AG08395 (cell line): Measurements from ENCODE around the gene BMS1.
"Not testable (repeated sequence)": the region's sequence is repeated elsewhere in the genome, so short reads cannot be mapped to it uniquely, and the experiment has no call there.

Source experiments
- DNase-seq: peaks from one replicate; pipeline ENCODE4 v3.0.0; 2012; ENCODE audit warnings: mixed read lengths, low spot score

Gene BMS1, protein sequence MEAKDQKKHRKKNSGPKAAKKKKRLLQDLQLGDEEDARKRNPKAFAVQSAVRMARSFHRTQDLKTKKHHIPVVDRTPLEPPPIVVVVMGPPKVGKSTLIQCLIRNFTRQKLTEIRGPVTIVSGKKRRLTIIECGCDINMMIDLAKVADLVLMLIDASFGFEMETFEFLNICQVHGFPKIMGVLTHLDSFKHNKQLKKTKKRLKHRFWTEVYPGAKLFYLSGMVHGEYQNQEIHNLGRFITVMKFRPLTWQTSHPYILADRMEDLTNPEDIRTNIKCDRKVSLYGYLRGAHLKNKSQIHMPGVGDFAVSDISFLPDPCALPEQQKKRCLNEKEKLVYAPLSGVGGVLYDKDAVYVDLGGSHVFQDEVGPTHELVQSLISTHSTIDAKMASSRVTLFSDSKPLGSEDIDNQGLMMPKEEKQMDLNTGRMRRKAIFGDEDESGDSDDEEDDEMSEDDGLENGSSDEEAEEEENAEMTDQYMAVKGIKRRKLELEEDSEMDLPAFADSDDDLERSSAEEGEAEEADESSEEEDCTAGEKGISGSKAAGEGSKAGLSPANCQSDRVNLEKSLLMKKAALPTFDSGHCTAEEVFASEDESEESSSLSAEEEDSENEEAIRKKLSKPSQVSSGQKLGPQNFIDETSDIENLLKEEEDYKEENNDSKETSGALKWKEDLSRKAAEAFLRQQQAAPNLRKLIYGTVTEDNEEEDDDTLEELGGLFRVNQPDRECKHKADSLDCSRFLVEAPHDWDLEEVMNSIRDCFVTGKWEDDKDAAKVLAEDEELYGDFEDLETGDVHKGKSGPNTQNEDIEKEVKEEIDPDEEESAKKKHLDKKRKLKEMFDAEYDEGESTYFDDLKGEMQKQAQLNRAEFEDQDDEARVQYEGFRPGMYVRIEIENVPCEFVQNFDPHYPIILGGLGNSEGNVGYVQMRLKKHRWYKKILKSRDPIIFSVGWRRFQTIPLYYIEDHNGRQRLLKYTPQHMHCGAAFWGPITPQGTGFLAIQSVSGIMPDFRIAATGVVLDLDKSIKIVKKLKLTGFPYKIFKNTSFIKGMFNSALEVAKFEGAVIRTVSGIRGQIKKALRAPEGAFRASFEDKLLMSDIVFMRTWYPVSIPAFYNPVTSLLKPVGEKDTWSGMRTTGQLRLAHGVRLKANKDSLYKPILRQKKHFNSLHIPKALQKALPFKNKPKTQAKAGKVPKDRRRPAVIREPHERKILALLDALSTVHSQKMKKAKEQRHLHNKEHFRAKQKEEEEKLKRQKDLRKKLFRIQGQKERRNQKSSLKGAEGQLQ

DNA sequence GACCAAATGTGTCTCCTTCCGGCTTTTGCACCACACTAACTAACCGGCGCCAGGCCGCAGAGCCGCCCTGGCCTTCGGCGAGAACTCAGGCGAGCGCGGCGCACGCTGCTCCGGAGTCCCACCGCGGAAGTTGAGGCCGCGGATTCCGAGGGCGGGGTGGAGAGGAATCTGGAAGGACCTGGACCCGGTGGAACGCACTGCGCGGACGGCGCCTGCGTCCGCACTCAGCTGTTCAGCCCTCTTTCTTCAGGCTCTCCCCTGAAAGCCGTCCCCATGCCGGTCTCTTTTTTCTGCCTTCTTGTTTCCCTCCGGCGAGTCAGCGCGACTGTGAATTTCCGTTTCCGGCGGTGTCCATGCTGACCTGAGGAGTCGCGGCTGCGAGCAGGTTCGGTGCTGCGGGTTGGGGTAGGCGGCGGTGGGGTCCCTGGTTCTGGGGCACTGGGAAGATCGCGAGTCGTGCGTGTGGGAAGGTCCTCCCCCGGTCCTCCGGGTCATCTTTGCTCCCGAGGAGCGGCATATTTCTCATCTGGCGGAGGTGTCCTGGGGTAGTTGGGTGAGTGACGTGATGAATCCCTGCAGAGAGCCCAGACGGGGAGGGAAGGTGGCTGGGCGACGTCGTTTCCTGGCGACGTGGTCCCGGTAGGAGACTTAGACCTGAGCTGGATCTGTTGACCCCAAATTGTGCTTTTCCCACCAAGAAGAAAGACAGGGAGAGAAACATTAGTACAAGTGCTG is at the start of gene BMS1:
BMS1 (plus strand) TSS at position 350 of the 735 bp plus-strand sequence. CDS start 1,600 bp downstream, outside the sequence.
- peak; percentile 93 for DNase-seq

DNA sequence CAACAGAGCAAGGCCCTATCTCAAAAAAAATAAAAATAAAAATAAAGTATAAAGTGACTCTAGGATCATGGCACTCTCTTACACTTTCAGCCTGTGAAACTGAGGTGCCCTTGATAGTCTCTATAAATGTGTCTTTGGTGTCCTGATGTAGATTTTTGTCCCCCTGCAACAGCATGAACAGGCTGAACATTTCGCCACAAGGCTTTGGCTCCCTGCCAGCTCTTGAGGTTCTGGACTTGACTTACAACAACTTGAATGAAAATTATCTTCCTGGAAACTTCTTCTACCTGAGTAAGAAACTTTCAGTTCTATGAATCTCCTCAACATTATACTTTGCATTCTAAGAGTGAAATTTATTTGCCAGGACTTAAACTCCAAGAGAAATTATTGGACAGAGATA is 48.1 kb upstream of the BMS1 start:
- no peak for DNase-seq

DNA sequence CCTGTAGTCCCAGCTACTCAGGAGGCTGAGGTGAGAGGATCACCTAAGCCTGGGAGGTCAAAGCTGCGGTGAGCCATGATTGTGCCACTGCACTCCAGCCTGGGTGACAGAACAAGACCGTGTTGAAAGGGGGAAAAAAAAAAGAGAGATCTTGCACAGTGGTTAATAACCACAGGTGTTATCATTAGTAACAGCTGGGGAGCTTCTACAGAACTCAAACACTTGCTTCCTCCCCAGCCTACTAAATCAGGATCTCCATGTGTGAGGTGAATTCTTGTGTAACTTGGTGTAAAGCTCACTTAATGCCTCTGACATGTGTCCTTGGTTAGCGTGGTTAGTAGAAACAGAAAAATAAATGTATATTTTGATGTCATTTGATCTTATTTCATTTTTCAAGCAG is 43.9 kb upstream of the BMS1 start:
- no peak for DNase-seq

DNA sequence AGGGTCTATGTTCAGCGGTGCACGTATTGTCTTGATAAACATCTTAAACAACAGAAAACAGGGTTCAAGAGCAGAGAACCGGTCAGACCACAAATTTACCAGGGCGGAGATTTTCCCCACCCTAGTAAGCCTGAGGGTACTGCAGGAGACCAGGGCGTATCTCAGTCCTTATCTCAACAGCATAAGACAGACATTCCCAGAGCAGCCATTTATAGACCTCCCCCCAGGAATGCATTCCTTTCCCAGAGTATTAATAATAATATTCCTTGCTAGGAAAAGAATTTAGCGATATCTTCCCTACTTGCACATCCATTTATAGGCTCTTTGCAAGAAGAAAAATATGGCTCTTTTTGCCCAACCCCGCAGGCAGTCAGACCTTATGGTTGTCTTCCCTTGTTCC is 41.1 kb upstream of the BMS1 start:
- not testable (repeated sequence) for DNase-seq

DNA sequence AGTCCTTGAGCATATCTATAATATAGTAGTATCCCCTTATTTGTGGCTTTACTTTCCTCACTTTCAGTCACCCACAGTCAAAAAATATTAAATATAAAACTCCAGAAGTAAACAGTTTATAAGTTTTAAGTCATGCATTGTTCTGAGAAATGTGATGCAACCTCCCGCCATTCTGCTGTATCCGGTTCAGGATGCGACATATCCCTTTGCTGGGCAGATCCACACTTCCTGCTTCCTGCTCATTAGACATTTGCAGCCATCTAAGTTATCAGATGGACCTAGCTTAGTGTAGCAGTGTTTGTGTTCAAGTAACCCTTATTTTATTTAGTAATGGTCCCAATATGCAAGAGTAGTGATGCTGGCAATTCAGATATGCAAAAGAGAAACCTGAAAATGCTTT is 38.9 kb upstream of the BMS1 start:
- no peak for DNase-seq

DNA sequence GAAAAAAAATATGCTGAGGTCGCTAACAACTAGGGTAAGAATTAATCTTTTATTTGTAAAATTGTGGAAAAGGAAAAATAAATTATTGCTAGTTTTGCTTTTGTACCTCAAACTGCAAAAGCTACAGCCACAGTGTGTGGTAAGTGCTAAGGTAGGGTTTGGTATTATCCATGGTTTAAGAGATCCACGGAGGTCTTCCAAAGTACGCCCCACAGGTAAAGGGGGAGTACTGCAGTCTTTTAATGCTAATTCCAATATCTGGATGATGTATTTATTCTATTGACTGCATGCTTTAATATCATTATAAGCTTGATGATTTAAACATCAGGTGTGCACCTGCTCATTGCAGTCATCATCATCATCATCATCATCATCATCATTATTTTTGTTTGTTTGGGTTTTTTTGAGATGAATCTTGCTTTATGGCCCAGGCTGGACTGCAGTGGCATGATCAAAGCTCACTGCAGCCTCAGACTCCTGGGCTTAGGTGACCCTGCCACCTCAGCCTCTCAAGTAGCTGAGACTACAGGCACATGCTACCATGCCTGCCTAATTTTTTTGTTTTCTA is 38.4 kb upstream of the BMS1 start:
- DNase-seq, result no peak

DNA sequence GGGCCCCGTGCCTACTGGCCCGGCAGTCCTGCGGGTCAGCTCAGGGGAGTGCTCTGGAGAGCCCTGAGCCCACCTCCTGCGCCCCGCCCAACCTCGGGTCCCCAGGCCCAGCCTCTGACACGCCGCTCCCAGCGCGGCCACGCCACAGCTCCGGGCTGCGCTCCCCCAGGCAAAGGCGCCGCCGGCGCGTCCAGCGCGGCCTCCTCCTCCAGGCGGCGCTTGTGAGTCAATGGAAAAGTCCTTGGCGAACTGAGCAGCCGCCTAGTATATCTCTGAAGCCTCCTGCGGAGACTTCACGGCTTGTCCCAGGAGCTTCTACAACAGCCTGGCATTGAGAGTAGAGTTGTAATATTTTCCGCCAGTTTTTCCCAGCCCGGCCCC is 29.5 kb upstream of the BMS1 start:
- peak; percentile 82 for DNase-seq

DNA sequence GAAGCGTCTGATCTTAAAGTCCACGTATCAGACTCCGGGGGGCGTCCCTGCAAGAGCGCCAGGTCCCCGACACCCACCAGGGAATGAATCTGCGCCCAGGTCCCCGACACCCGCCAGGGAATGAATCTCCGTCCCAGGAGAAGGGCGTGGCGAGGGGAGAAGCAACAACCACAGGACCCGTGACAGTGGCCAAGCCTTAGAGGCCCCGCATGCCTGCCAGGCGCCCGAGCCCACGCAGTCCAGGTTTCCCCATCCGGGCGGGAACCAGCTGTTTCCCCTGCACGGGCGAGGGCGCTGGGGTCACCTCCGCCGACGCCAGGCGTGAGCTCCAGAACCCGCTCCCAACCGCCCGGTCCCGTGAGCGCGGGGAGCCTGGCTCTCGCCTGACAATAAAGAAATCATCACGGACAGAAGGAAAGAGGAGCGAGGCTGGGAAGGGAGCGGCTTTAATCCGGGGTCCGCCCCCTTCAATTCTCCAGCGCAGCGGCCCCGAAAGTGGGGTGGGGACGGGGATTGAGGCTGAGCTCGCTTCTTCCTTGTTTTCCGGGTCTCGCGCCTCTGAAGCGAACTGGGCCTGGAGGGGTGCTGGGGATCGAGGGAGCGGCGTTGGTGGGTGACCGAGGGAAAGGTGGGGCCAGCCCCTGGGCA is 29.0 kb upstream of the BMS1 start:
- peak; percentile 7 for DNase-seq

DNA sequence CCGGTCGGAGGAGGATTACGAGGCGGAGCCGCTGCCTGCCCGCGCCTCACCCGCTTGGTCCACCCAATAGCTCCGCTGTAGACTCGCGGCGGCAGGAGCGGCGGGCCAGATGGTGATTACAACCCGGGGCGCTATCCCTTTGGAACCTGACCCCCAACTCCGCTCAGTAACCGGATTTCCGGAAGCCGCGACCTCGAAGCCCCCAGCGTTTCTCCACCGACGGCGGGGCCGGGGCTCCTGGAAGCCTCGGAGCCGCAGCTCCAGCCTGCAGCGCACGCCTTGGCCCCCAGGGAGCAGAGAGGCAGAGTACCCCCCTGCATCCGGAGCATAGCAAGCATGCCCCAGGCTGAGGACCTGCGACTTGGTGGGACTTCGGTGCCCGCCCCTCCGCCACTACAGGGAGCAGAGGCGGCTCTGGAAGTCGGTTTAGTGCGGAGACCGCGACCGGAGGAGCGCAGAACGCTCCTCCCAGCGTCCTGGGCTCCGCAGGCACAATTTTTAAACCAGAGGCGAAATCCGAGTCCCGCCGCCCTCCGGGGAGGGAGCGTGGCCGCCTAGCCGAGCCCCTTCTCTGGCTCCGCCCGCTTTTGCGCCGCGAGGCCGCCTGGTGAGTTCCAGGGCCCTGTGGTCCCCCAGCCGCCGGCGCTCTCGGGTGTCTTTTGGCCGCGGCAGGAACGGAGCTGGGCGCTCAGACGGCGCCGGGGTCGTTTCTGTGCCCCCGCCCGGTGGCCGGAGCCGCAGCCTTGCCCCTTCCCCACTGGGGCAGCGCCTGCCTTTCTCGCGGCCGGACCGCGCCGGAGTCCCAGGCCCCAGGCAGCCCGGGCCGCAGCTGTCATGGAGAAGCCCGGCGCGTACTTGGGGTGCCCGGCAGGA is 28.2 kb upstream of the BMS1 start:
- DNase-seq, result peak; percentile 22

DNA sequence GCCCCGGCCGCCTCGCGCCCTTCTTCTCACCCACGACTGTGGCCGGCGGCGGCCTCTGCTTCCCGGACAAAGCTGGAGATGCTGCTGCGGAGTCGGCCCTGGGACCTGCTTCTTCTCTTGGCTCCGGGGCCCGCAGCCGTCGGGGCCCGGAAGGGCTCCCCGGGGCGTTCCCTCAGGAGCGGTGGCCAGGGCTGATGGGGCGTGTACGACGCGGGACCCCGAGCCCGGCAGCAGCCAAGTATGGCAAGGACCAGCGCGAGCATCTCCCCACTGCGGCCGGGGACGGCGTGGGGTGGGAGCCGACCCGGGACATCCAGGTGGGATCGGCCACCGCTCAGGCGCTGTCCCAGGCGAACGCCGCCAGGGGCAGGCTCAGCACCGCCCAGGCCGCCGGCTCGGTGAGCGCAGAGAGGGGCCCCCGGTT is 27.6 kb upstream of the BMS1 start:
- DNase-seq, result no peak

DNA sequence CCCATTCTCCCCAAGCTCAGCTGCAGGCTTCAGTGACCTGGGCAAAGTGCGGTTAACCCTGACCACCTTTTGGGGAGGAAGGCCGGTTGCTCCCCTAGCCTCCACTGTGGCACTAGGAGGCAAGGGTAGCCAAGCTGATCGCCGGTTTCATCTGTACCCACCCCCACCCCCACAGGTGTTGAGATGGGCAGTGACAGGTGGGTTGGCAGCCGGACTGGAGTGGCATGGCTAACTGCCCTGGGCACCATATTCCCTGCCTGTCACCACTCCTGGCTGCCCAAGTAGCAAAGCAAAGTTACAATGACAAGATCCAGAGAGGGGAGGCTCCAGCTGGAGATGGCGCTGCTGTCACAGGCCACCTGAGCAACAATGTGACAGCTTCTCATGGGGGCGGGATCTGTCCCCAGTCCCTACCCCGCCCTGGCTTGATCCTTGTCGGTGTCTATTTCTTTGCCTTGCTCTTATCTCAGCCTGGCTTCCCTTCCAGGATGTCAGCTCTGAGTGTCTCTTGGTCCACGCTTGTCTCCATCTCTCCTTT is 27.0 kb upstream of the BMS1 start:
- no peak for DNase-seq

DNA sequence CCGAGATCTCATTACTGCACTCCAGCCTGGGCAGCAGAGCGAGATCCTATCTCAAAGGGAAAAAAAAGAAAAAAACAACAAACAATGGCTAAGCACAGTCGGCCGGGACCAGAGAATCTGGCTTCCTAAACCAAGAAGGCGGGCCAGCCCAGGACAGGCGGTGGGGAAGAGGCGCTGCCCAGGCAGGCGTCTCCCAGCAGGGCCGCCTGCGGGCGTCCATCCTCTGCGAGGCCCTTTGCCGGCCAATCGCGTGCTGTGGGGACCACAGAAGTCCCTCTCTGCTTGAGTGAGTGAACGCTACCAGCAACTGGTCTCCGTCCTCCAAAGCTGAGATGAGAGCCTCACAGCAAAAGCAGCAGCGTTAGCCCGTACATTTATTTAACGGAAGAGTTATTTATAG is 14.7 kb upstream of the BMS1 start:
- DNase-seq, result no peak

DNA sequence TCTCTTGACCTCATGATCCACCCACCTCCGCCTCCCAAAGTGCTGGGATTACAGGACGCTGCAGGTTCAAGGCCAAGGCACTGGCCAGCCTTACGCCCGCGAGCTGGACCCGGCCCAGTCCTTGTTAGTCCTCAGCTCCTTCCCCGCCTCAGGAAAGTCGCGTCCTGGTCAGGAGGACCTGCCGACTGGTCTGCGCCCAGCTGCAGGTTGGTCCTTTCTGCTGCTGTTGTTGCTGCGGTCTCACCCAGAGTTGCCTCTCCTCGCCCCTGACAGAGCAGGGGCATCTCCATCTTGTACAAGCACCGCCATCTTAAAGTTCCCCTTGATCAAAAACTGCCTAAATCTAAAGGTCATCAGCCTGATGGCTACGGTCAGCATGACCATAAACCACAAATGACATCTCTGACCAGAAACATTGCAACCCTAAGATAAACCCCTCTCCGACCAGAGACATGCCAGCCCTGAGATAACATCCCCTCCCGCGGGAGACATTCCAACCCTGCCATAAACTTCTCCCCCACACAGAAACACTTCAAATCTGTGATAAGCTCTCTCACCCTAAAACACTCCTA is 13.9 kb upstream of the BMS1 start:
- DNase-seq, result no peak

DNA sequence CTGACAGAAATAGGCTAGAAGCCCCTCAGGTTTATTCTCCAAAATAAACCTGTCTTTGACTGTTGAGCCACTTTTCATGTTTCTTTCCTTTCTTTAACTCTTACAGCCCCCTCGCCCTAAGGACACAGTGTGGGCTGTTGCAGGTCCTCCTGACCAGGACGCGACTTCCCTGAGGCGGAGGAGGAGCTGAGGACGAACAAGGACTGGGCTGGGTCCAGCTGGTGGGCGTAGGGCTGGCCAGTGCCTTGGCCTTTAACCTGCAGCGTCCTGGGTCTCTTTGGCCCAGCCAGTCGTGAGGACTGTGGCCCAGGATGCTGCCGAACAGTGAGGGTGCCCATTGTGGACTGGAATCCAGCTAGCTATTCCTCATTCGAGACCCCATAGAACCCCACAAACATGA is 13.4 kb upstream of the BMS1 start:
- no peak for DNase-seq

DNA sequence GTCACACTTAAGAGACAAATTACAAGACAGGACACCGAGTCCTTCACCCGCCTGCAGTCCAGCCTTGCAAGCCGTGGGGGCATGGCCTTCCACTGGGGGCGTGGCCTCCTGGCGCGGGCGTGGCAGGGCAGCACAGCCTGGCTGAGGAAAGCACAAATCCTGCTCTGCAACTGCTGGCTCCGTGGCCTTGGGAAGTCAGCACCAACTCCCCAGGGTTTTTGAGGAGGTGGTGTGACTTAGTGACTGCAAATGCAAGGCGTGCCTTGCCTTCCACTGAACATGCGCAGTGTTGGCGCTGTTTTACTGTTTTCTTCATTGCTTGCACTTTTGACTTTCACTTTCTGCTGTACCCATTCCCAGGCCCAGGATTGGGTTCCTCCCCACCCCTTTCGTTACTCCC is 12.9 kb upstream of the BMS1 start:
- no peak for DNase-seq

DNA sequence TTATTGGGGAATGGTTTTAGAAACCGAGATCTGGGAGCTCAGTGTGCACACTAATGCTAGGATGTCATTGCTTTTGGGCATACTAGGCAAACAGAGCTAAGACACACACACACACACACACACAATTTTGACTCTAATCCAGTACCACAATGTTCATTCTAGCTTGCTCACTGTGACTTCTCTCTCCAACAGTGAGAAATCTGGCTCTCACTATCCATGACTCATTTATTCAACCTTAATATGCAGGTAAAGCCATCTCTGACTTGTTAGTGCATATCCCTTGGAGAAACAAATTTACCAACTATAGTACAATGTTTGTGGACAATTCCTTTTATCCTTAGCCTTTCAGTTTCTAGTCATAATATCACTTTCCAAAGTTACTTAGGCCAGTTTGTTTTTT is 5.9 kb upstream of the BMS1 start:
- no peak for DNase-seq

DNA sequence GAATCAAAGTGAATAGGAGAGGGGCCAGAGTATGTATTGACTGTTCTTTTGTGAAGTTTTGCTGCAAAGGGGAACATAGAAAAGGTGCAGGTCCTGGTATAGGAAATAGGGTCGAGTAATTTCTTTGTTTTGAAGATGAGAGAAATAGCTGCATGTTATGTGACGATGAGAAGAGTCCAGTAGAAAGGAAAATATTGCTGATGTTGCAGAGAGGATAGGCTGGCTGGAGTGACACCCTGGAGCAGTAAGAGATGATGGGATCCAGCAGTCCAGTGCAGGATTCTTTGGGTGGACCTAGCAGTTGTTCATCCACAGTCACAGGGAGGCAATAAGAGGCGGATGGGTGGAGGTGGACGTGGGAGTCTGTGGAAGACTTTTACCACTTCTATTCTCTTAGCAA is 2.1 kb upstream of the BMS1 start:
- no peak for DNase-seq

DNA sequence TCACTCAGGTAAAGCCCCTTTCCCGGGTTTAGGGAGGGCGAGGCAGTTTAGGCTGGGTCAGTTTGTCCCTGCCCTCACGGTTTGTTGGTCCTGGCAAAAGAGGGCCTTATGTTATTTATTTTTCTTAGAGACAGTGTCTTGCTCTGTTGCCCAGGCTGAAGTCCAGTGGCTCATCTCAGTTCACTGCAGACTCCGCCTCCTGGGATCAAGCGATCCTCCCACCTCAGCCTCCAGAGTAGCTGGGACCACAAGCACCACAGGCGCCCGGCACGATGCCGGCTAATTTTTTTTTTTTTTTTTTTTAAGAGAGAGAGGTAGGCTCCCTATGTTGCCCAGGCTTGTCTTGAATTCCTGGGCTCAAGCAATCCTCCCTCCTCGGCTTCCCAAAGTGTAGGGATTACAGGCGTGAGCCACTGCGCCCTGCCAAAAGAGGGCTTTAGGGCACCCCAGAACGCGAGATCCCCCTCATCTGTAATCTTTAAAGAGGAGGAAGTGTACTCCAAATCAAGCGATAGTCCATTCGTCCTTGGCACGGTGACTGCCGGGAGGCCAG is 626 bp upstream of the BMS1 start:
- DNase-seq, result no peak

DNA sequence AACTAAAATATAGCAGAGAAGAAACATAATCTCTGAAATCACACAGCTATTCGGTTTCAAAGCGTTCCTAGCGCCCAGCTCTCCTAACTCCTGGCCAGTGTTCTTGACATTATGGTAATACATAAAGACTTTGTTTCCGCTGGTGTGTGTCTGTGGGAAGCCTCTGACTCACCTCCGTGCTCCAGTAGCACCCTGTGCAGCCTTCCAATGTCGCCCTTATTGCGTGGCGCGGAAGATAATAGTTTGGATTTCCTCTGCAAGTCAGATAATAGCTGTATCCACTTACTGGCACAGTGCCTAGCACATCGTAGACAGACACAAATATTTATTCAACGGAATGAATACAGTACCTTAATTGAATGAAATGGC is 570 bp downstream of the BMS1 start:
- peak; percentile 21 for DNase-seq
